ENCODE results near the gene ATP1B1. TPM values are rescaled to one million over a fixed set of nuclear protein-coding genes. Genes with fewer than 3 reads are reported as not detected.
"Not testable (repeated sequence)": the region's sequence is repeated elsewhere in the genome, so short reads cannot be mapped to it uniquely, and the experiment has no call there.

The ATP1B1 gene
- total and polyA plus RNA-seq, 2 experiments from 2014 or later, result 220 to 602 TPM

- H3K36me3 ChIP-seq, result no peaks in the 10 kb centered on the region
- peaks cover 27% of the 10 kb centered on the region for H3K4me1 ChIP-seq (ENCODE audit: low read depth)
- H3K27ac ChIP-seq, result peak overlapping the region; percentile 64
- no peaks in the 10 kb centered on the region for H3K27me3 ChIP-seq
- DNase-seq (ENCODE audit: low read depth in 1 of 2, low spot score in 1 of 2), result peak in 1 of 2 donors; percentile 22
- H3K4me3 ChIP-seq, result no peak overlapping the region
- H3K9me3 ChIP-seq (ENCODE audit: low read depth), result no peaks in the 10 kb centered on the region
- no peak for TF ChIP-seq CTCF (IDR thresholded peaks at IDR 0.05; ENCODE audit: low read depth, low read length)
Observed at GRCh38 chr1:169161496-169162194, 55.2 kb downstream of the ATP1B1 start.

GRCh38 chr1:169163059-169163458 lies 56.6 kb downstream of the ATP1B1 start:
- H3K36me3 ChIP-seq, result no peaks in the 10 kb centered on the region
- TF ChIP-seq CTCF (IDR thresholded peaks at IDR 0.05; ENCODE audit: low read depth, low read length), result no peak
- no peak overlapping the region for H3K4me3 ChIP-seq
- peak in 1 of 2 donors; percentile 6 for DNase-seq (ENCODE audit: low read depth in 1 of 2, low spot score in 1 of 2)
- no peak overlapping the region for H3K27ac ChIP-seq
- no peaks in the 10 kb centered on the region for H3K9me3 ChIP-seq (ENCODE audit: low read depth)
- H3K4me1 ChIP-seq (ENCODE audit: low read depth), result peaks cover 13% of the 10 kb centered on the region
- H3K27me3 ChIP-seq, result no peaks in the 10 kb centered on the region

GRCh38 chr1:169175461-169175860 lies 69.0 kb downstream of the ATP1B1 start:
- Histone ChIP-seq H3K27ac (no peak overlapping the region), H3K4me3 (no peak overlapping the region), H3K36me3 (no peaks in the 10 kb centered on the region), H3K27me3 (no peaks in the 10 kb centered on the region), H3K9me3 (ENCODE audit: low read depth) (no peaks in the 10 kb centered on the region), H3K4me1 (ENCODE audit: low read depth) (peaks cover 15% of the 10 kb centered on the region)
- no peak for TF ChIP-seq CTCF (IDR thresholded peaks at IDR 0.05; ENCODE audit: low read depth, low read length)
- no peak for DNase-seq (ENCODE audit: low read depth in 1 of 2, low spot score in 1 of 2)

- not testable (repeated sequence) for H3K27ac ChIP-seq; DNase-seq (ENCODE audit: low read depth in 1 of 2, low spot score in 1 of 2); H3K36me3 ChIP-seq; H3K9me3 ChIP-seq (ENCODE audit: low read depth); H3K27me3 ChIP-seq; H3K4me3 ChIP-seq
- H3K4me1 ChIP-seq (ENCODE audit: low read depth), result peaks cover 19% of the 10 kb centered on the region
Observed at GRCh38 chr1:169179431-169179830, 72.9 kb downstream of the ATP1B1 start.

- no peak overlapping the region for H3K4me3 ChIP-seq
- no peaks in the 10 kb centered on the region for H3K36me3 ChIP-seq
- no peak for TF ChIP-seq CTCF (IDR thresholded peaks at IDR 0.05; ENCODE audit: low read depth, low read length)
- no peaks in the 10 kb centered on the region for H3K27me3 ChIP-seq
- no peak for DNase-seq (ENCODE audit: low read depth in 1 of 2, low spot score in 1 of 2)
- H3K27ac ChIP-seq, result no peak overlapping the region
- H3K9me3 ChIP-seq (ENCODE audit: low read depth), result no peaks in the 10 kb centered on the region
- H3K4me1 ChIP-seq (ENCODE audit: low read depth), result peaks cover 23% of the 10 kb centered on the region
Observed at GRCh38 chr1:169180174-169180573, 73.7 kb downstream of the ATP1B1 start.
